Neural cell (in vitro differentiated cells): ENCODE measurements around the gene CIAPIN1.

Experiments
- CTCF ChIP-seq: fragments of 450-650 bp; IDR thresholded peaks from 2 replicates; pipeline ENCODE4 v1.5.1; 2014; ENCODE audit warnings: antibody characterized with exemption, mild to moderate bottlenecking, moderate library complexity; ENCODE audit not compliant: poor library complexity, severe bottlenecking
- EP300 ChIP-seq: fragments of 450-650 bp; conservative IDR thresholded peaks from 2 replicates; pipeline ENCODE4 v1.6.1; 2014; ENCODE audit warnings: antibody characterized with exemption, mild to moderate bottlenecking, moderate library complexity; ENCODE audit not compliant: poor library complexity, severe bottlenecking
- EZH2 ChIP-seq: fragments of 200-600, 300-800 bp; shearing (Covaris generic), sonication (generic); IDR thresholded peaks from 2 replicates; pipeline ENCODE4 v1.6.1; 2014; ENCODE audit warnings: antibody characterized with exemption, low read length, borderline replicate concordance, mild to moderate bottlenecking; ENCODE audit not compliant: insufficient read depth, poor library complexity, severe bottlenecking
- MXI1 ChIP-seq: fragments of 450-650 bp; conservative IDR thresholded peaks from 2 replicates; pipeline ENCODE4 v1.6.1; 2014; ENCODE audit warnings: antibody characterized with exemption, mild to moderate bottlenecking; ENCODE audit not compliant: poor library complexity, severe bottlenecking
- POLR2AphosphoS5 ChIP-seq: IDR thresholded peaks from 2 replicates; pipeline ENCODE4 v1.6.1; 2012
- REST ChIP-seq: IDR thresholded peaks from 2 replicates; pipeline ENCODE4 v1.6.1; 2012; ENCODE audit warnings: borderline replicate concordance
- TAF1 ChIP-seq: IDR thresholded peaks from 2 replicates; pipeline ENCODE4 v1.6.1; 2012; ENCODE audit warnings: low read depth

- TF ChIP-seq CTCF (no peak), TAF1 (no peak), EZH2 (no peak), POLR2AphosphoS5 (no peak), MXI1 (no peak), REST (no peak), EP300 (no peak)
Measured at GRCh38 chr16:57468346-57468745, 21.2 kb upstream of the CIAPIN1 start.
